ENCODE results near the gene SUV39H1.

SUV39H1 gene

GRCh38 chrX:48695925-48696300 lies 621 bp upstream of the SUV39H1 start:
- DNase-seq (no peak), ATAC-seq (replicated peaks) (peak; percentile 8 to 30)
- H3K9me3 Mint-ChIP-seq, result no peaks in the 10 kb centered on the region
- H3K4me1 Mint-ChIP-seq, result peaks cover 15 to 31% of the 10 kb centered on the region in 2 donors
- H3K4me3 Mint-ChIP-seq, result peak overlapping the region; percentile 90 to 94
- H3K27me3 Mint-ChIP-seq, result peaks cover 0 to 4% of the 10 kb centered on the region in 2 donors
- H3K36me3 Mint-ChIP-seq, result peaks cover 9 to 18% of the 10 kb centered on the region in 2 donors
- H3K27ac Mint-ChIP-seq, result peak overlapping the region; percentile 95

DNA sequence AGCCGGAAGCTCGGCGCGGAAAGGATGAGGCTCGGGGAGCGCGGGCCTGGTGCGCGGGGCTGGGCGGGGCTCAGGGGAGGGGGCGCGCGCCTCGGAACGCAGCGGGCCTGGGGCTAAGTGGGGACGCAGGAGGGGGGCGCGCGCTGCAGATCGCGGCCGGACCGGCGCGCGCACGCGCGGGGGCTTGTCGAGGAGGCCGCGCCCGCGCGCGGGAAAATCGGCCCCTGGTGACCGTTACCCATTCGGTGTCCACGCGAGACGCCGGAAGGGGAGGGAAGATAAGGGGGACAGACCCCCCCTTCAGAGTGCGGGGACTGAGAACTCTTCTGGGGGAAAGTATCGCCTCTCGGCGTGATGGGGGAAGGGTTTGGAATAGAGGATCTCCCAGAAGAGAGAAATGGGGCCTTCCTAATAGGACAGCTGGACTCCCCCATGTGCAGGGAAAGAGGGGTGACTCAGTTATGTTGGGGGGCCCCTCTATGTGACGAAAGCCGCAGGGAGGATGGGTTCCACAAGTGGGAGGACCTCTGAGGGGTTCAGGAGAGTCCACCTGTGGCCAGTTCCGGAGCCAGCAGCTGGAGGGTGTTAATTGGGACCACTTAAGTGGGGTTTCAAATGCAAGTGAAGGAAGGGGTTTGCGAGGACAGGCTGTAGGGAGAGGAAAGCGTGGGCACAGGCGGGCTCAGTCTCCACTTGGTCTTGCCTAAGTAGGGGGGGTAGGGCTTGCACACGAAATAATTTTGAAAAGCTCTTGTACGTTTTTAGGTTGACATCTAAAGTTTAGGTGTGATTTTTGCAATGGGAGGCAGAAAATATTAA lies 584 bp downstream of the SUV39H1 start:
- H3K9me3 Mint-ChIP-seq, result no peaks in the 10 kb centered on the region
- H3K4me1 Mint-ChIP-seq, result peaks cover 15 to 31% of the 10 kb centered on the region in 2 donors
- no peaks in the 10 kb centered on the region for H3K27me3 Mint-ChIP-seq
- H3K27ac Mint-ChIP-seq, result peak overlapping the region; percentile 86
- peak; percentile 15 to 29 for ATAC-seq (replicated peaks)
- peaks cover 8 to 11% of the 10 kb centered on the region in 2 donors for H3K36me3 Mint-ChIP-seq
- peak; percentile 23 for DNase-seq
- peak overlapping the region; percentile 90 to 94 for H3K4me3 Mint-ChIP-seq

GRCh38 chrX:48698306-48698705 lies 1.8 kb downstream of the SUV39H1 start:
- H3K9me3 Mint-ChIP-seq, result no peaks in the 10 kb centered on the region
- DNase-seq (no peak), ATAC-seq (replicated peaks) (no peak)
- H3K36me3 Mint-ChIP-seq, result peaks cover 8 to 11% of the 10 kb centered on the region in 2 donors
- H3K27me3 Mint-ChIP-seq, result no peaks in the 10 kb centered on the region
- no peak overlapping the region for H3K4me3 Mint-ChIP-seq
- peaks cover 15 to 31% of the 10 kb centered on the region in 2 donors for H3K4me1 Mint-ChIP-seq
- H3K27ac Mint-ChIP-seq, result no peak overlapping the region

- no peaks in the 10 kb centered on the region for H3K9me3 Mint-ChIP-seq
- H3K4me3 Mint-ChIP-seq, result no peak overlapping the region
- no peaks in the 10 kb centered on the region for H3K27me3 Mint-ChIP-seq
- no peak for ATAC-seq (replicated peaks)
- no peak for DNase-seq
- peaks cover 14 to 17% of the 10 kb centered on the region in 2 donors for H3K36me3 Mint-ChIP-seq
- H3K27ac Mint-ChIP-seq, result no peak overlapping the region
- H3K4me1 Mint-ChIP-seq, result peaks cover 15 to 23% of the 10 kb centered on the region in 2 donors
These were observed 3.7 kb downstream of the SUV39H1 start for GRCh38 chrX:48700246-48700645.

DNA sequence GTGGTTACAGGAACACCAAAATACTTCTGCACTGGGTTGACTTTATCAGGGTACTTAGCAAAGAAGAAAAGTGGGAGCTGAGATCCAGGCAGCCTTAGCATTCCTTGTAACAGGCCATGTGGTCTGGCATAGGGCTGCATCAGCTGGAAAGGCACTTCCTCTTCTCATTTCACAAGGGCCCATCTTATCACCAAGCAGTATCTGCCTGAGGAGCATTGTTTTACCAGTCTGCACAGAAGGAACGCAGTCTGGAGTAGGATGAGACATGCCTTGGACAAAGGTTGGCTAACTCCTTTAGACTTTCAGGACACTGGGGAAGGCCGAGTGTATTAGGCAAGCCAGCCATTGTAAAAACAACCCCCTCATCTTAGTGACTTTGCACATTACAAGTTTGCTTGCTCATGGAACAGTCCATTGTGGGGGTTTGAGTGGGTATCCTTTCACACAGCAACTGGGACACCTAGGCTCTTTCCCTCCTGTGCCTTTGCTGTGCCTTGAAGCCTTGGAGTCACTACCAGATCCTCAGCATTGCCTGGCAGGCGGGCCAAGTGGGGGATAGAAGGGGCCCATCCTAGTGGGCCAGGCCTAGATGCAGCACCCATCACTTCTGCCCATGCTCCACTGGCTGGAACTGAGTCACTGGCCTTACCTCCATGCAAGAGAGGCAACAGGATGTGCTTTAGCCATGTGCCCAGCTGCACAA lies 4.6 kb downstream of the SUV39H1 start:
- no peak for DNase-seq
- H3K27me3 Mint-ChIP-seq, result peaks cover 0 to 2% of the 10 kb centered on the region in 2 donors

DNA sequence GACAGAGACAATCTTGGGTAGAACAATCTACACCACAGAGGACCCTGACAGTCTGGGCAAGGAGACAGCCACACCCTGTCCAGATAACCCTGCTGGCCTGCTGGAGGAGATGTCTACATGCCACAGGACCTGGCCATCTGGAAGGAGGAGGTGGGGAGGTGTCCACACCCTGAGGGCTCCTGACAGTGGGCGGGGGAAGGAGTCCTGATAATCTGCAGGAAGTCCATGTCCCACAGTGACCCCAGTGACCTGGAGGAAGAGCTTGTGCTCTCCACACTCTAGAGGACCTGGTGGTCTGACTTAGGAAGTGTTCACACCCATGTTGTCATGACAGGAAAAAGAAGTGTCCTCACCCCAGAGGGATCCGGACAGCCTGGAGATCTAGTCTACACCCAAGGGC lies 5.5 kb downstream of the SUV39H1 start:
- no peak for ATAC-seq (replicated peaks)
- Mint-ChIP-seq H3K4me3 (no peak overlapping the region), H3K27me3 (peaks cover 0 to 5% of the 10 kb centered on the region in 2 donors), H3K36me3 (peaks cover 13 to 16% of the 10 kb centered on the region in 2 donors), H3K9me3 (no peaks in the 10 kb centered on the region), H3K27ac (no peak overlapping the region), H3K4me1 (peaks cover 9 to 12% of the 10 kb centered on the region in 2 donors)
- DNase-seq, result no peak

More for the DNA sequence above, 4.6 kb downstream of the SUV39H1 start:
- Mint-ChIP-seq H3K4me1 (peaks cover 10 to 15% of the 10 kb centered on the region in 2 donors), H3K27ac (peak overlapping the region; percentile 65), H3K36me3 (peaks cover 15 to 17% of the 10 kb centered on the region in 2 donors), H3K9me3 (no peaks in the 10 kb centered on the region), H3K4me3 (no peak overlapping the region)
- ATAC-seq (replicated peaks), result no peak

- no peak for DNase-seq
- Mint-ChIP-seq H3K9me3 (no peaks in the 10 kb centered on the region), H3K36me3 (peaks cover 13 to 16% of the 10 kb centered on the region in 2 donors), H3K27me3 (peaks cover 0 to 5% of the 10 kb centered on the region in 2 donors), H3K4me3 (no peak overlapping the region), H3K27ac (no peak overlapping the region), H3K4me1 (peaks cover 6 to 10% of the 10 kb centered on the region in 2 donors)
- no peak for ATAC-seq (replicated peaks)
These were observed 6.2 kb downstream of the SUV39H1 start for GRCh38 chrX:48702716-48703115.

DNA sequence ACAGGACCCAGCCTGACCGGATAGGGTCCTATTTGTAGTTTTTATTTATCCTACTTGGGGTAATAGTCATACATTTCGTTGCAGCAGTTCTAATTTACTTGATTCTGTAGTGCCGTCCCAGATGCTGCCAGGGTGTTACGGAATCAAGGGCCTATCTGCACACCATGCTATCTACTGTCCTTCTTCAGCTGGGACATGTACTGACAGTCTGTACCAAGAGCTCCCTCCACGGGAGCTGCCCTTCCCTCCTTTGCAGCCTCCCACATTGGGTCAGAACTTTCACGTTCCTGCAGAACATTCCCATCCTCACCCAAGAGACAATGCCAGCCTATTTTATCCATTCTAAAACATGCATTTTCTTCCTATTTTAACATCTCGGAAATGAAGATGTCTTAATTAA lies 6.7 kb downstream of the SUV39H1 start:
- H3K4me1 Mint-ChIP-seq, result peaks cover 7 to 15% of the 10 kb centered on the region in 2 donors
- ATAC-seq (replicated peaks), result no peak
- no peak overlapping the region for H3K4me3 Mint-ChIP-seq
- H3K36me3 Mint-ChIP-seq, result peaks cover 13 to 16% of the 10 kb centered on the region in 2 donors
- no peak for DNase-seq
- H3K27me3 Mint-ChIP-seq, result peaks cover 0 to 5% of the 10 kb centered on the region in 2 donors
- no peaks in the 10 kb centered on the region for H3K9me3 Mint-ChIP-seq
- H3K27ac Mint-ChIP-seq, result no peak overlapping the region

- Mint-ChIP-seq H3K4me1 (peaks cover 7 to 16% of the 10 kb centered on the region in 2 donors), H3K36me3 (peaks cover 15 to 16% of the 10 kb centered on the region in 2 donors), H3K27me3 (peaks cover 0 to 5% of the 10 kb centered on the region in 2 donors), H3K9me3 (no peaks in the 10 kb centered on the region), H3K27ac (peak overlapping the region; percentile 3), H3K4me3 (no peak overlapping the region)
- ATAC-seq (replicated peaks) (no peak), DNase-seq (no peak)
These were observed 7.3 kb downstream of the SUV39H1 start for GRCh38 chrX:48703642-48704481.

DNA sequence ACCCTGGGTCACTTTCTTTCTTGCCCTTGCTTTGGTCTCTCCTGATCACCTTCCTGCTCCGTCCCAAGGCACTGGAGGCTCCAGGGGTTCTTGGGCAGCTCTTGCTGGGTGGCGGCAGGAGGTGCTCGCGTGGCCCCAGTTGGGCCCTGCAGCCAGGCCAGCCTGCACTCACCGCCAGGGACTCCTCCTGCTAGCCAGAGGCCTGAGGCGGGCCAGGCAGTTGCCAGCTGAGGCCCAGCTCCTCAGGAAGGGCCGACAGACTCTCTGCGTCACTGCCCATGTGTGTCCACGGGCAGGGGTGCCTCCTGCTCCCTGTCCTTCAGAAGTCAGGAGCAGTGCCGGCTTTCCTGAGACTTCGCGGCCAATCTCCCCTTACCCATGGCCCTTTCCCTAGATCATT lies 9.3 kb downstream of the SUV39H1 start:
- peaks cover 0 to 5% of the 10 kb centered on the region in 2 donors for H3K27me3 Mint-ChIP-seq
- H3K4me1 Mint-ChIP-seq, result peaks cover 5 to 11% of the 10 kb centered on the region in 2 donors
- no peaks in the 10 kb centered on the region for H3K9me3 Mint-ChIP-seq
- peaks cover 8 to 9% of the 10 kb centered on the region in 2 donors for H3K36me3 Mint-ChIP-seq
- no peak overlapping the region for H3K4me3 Mint-ChIP-seq
- no peak for DNase-seq
- ATAC-seq (replicated peaks), result no peak
- no peak overlapping the region for H3K27ac Mint-ChIP-seq

DNA sequence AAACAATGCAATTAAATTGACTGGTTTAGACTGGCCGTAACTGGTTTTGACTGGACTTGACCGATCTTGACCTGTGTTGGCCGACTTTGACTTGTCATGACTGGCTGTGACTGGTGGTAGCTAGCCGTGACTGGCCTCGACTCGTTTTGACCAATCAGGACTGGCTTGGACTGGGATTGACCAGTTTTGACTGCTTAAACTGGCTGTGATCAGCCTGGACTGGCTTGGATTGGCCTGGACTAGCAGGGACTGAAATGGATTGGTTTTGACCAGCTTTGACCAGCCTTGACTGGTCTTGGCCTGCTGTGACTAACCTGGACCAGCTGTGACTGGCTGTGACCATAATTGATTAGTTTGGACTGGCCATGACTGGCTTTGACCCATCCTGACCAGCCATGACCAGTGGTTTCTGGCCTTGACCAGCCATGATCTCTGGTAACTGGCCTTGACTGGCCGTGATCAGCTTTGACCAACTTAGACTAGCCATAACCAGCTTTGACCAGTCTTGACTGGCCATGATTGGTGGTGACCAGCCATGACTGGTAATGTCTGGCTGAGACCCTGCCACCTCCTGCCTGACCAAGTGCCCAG lies 13.1 kb downstream of the SUV39H1 start:
- peaks cover 5 to 27% of the 10 kb centered on the region in 2 donors for H3K4me1 Mint-ChIP-seq
- DNase-seq, result no peak
- H3K36me3 Mint-ChIP-seq, result peaks cover 6 to 8% of the 10 kb centered on the region in 2 donors
- peaks cover 0 to 5% of the 10 kb centered on the region in 2 donors for H3K27me3 Mint-ChIP-seq
- H3K4me3 Mint-ChIP-seq, result no peak overlapping the region
- ATAC-seq (replicated peaks), result no peak
- H3K9me3 Mint-ChIP-seq, result no peaks in the 10 kb centered on the region
- no peak overlapping the region for H3K27ac Mint-ChIP-seq

DNA sequence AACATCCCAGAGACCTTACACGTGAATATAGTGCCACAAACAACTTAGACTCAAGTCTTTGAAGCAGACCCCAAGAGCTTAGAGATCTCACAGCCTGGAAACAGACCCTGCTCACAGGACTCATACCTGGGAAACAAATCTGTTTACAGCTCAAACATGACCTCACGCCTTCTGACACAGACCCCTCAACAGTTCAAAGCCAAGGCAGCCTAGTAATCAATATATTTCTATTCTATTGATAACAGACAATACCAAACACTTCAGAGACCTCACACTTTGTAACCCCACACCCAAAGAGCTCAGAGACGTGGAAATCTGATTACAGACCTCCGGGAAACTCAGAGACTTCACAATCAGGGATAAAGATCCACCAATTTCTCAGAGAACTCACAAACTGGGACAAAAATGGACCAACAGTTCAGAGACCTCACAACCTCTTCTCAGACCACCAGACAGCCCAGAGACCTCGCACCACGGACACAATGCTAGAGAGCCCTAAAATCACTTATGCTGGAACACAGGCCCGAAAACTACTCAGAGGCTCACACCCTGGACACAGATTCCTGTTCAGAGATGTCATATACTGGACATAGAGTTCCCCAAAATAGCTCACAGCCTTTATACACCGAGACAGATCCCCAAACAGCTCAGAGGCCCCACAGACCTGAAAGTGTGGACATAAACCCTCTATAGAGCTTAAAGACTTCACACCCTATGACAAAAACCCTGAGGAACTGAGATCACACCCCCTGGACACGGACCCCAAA lies 14.8 kb downstream of the SUV39H1 start:
- no peak overlapping the region for H3K4me3 Mint-ChIP-seq

DNA sequence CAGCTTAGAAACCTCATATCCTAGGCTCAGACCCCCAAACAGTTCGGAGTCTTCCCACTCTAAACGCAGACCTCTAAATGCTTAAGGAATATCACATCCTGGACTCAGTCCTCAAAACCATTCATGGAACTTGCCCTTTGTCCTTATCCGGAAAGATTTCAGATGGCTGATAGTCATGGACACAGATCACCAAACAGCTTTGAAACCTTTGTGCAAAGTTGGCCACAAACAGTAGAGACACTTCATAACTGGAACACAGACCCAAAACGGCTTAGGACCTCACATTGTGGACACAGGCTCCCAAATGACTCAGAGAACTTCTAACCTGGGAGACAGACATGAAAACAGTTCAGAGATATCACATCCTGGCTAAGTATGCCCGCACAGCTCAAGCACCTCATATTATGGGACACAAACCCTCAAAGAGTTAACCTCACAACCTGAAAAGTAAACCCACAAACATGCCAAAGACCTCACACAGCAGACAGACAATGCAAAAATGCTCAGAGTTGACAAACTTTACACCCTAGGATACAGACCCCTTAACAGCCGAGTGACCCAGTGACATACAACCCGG lies 15.5 kb downstream of the SUV39H1 start:
- H3K36me3 Mint-ChIP-seq, result peaks cover under 1 to 3% of the 10 kb centered on the region in 2 donors
- no peaks in the 10 kb centered on the region for H3K27me3 Mint-ChIP-seq
- H3K4me1 Mint-ChIP-seq, result peaks cover 4 to 30% of the 10 kb centered on the region in 2 donors
- H3K9me3 Mint-ChIP-seq, result no peaks in the 10 kb centered on the region
- DNase-seq, result no peak
- H3K27ac Mint-ChIP-seq, result no peak overlapping the region
- no peak for ATAC-seq (replicated peaks)
- H3K4me3 Mint-ChIP-seq, result no peak overlapping the region

More for the DNA sequence above, 14.8 kb downstream of the SUV39H1 start:
- H3K9me3 Mint-ChIP-seq, result no peaks in the 10 kb centered on the region
- peaks cover 2 to 3% of the 10 kb centered on the region in 2 donors for H3K36me3 Mint-ChIP-seq
- H3K4me1 Mint-ChIP-seq, result peaks cover 4 to 30% of the 10 kb centered on the region in 2 donors
- no peak overlapping the region for H3K27ac Mint-ChIP-seq
- peaks cover 0 to under 1% of the 10 kb centered on the region in 2 donors for H3K27me3 Mint-ChIP-seq
- ATAC-seq (replicated peaks) (no peak), DNase-seq (no peak)
